GM19395 (cell line): ENCODE results near the gene IQSEC3.

Experiments used
- ATAC-seq: cut with Tn5 transposase; IDR thresholded peaks from one replicate; pipeline ENCODE4 v1.9.1; 2021; ENCODE audit warnings: mild to moderate bottlenecking, moderate library complexity; ENCODE audit not compliant: unreplicated experiment

Gene IQSEC3

GRCh38 chr12:108594-108993, 42.0 kb downstream of the IQSEC3 start:
- no peak for ATAC-seq

DNA sequence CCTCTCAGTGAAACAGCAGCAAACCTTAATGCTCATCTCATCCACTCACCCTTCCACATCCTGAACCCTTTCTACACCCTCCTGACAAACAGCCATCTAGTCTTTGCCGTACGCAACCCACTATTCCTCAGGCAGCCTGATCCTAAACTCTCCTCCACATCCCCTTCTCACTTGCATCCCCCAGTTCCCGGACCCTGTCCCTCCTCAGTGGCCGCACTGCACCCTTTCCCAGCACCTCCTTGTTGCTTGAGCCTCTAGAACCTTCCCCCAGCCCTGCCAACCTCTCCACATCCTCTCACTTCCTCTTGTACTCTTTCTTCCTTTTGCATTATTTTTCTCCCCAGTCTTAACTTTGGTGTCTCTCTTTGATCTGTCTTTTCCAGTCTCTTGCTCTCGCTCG, 42.9 kb downstream of the IQSEC3 start:
- ATAC-seq: no peak

GRCh38 chr12:109872-110271, 43.3 kb downstream of the IQSEC3 start:
- ATAC-seq: no peak

DNA sequence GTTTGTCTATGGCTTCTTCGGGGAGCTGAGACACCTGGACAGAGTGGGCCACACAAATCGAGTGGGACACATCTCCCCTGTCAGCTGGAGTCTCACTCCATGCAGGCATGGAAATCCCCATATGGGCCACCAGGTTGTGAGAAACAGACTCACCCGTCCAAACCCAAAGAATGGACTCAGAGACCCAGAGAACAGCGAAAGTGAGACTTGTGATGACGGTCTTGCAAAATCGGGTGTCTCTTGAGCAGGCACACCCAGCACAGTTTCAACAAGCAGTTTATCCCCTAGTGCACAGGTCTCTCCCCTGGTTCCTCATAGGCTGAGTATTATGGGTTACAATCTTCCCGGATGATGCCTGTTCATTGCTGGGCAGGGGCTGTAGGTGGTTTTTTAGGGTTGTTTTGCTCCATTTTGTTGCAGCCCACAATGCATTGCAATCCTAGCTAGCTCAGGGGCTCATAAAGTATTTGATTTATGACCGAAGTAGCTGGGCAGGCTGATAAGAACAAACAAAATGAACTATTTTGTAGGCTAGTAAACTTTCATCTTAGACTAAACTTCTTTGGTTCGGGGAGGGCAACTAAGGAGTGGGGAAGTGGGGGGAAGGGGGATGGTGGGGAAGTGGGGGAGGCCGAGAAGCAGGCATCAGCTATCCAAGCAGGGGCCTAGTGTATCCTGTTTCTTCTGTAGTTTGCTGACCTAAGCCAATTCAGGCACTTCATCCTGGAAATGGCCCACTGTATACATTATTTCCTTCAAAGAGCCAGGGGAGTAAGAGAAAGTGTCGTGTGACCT, 45.3 kb downstream of the IQSEC3 start:
- no peak for ATAC-seq

GRCh38 chr12:113347-113746, 46.8 kb downstream of the IQSEC3 start:
- no peak for ATAC-seq

DNA sequence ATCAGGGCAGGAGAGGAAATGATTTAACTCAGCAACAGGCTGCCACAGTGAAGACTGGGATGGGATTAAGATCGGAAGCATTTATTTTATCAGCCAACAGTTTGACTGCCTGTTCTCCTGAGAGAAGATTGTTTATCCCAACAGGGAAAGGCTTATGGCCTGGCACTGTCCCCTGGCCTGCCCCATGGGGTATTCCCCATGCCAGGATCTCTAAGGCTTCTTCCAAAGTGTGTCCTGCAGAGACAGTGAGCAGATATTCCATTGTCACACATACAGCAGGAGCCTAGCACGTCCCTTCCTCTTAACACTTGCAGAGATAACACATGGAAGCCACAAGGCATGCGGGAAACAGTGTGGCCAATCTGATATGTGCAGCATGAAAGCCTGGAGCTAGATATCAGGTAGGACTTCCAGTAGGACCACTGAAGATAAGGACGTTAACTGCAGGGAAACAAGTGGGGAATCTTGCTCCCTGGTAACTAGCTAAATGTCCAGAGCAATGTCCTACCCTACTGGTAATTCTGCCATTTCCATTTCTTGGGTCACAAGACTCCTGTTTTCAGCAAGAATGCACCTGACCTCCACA, 48.2 kb downstream of the IQSEC3 start:
- no peak for ATAC-seq

DNA sequence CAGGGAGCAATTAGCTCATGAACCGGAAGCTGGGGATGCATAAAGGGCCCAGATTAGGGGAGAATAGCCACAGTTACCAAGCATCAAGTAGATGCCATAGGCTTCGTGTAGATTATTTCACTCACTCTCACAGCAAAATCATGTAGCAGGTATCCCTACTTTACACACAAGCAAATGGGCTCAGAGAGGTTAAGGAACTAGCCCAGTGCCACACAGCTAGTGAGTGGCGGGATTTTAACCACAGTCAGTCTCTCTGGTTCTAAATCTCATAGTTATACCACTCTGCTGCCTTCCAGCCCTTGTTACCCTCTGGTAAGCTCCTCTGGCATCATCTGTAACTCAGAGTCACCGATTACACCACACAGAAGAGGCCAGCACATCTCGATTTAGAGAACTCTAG, 49.0 kb downstream of the IQSEC3 start:
- no peak for ATAC-seq

GRCh38 chr12:115960-116915, 49.7 kb downstream of the IQSEC3 start:
- ATAC-seq: no peak

DNA sequence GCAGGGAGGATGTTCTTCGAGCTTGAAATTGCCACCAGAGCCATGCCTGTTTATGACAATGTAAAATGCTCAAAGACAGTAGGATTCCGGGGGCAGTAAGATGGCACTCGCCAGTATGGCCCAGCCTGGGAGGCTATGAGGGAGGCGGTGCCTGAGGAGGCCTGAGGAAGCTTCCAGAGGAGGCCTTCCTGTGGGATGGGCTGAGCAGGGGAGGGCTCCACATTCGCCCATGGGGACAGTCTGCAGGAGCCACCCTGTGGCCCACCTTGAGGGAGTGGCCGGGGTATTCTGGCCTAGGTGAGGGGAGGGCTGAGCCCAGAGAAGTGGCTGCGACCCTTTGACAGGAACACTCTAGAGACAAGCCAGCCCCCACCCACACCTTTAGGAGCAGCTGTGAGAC, 50.7 kb downstream of the IQSEC3 start:
- ATAC-seq: no peak

DNA sequence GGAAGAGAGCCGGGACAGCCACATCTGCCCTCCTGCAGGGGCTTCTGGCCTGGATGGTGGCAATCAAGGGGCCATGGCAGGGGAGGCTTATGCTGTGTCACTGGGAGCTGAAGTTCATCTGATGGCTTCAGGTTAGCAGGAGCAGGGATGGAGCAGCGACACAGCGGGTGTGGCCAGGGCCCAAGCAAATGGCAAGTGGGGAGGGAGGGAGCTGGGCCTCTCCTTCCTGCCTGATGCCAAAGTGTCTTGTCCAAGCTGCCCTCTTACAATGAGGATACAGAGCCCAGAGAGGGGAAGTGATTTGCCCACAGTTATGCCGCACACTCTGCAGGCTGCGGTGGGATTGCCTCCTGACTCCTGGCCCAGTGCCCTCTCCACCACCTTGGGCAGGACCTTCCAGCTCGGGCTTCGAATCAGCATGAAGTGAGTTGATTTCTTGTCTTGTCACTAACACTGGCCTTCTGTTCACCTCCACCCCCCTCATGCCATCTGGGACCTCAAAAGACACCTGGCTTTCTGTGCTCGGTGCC, 51.3 kb downstream of the IQSEC3 start:
- ATAC-seq: no peak

GRCh38 chr12:118591-118990, 52.0 kb downstream of the IQSEC3 start:
- no peak for ATAC-seq

DNA sequence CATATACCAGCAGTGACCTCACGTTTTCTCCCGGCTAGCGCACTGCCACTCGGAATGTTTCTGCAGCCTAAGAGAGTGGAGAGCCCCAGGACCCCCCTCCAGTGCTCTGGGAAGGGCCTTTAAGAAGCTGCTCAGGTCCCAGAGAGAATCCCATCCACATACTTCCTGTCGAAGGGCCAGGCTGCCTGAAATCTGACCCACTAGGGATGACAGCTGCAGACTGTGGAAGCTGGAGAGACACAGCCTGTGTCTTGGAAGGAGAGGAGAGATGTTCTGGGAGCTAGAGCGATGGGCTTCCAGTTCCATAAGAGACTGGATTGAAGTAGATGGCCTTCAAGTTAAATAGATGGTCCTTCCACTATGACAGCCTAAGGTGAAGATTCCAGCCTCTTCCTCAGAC, 54.4 kb downstream of the IQSEC3 start:
- ATAC-seq: no peak

DNA sequence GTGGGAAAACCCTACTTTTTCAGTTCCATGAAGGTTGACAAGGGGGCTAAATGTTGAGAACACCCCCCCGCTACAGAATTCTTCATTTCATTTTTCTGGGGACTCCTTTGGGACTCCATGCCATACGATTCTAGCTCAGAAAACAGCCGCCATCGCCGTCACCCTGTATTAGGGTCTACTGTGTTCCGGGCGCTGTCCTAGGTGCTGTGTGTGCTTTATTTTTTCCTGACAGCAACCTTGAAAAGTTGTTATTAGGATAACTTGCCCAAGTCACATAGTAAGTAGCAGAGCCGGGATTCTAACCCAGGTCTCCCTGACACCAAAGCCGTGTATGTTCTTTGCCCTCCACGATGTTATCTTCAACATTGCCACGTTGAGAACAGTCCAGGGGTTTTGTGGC, 55.1 kb downstream of the IQSEC3 start:
- no peak for ATAC-seq

- ATAC-seq: no peak
Measured at GRCh38 chr12:125075-125474, 58.5 kb downstream of the IQSEC3 start.

- no peak for ATAC-seq
Measured at GRCh38 chr12:125566-125965, 59.0 kb downstream of the IQSEC3 start.

GRCh38 chr12:128079-128478, 61.5 kb downstream of the IQSEC3 start:
- ATAC-seq: no peak

DNA sequence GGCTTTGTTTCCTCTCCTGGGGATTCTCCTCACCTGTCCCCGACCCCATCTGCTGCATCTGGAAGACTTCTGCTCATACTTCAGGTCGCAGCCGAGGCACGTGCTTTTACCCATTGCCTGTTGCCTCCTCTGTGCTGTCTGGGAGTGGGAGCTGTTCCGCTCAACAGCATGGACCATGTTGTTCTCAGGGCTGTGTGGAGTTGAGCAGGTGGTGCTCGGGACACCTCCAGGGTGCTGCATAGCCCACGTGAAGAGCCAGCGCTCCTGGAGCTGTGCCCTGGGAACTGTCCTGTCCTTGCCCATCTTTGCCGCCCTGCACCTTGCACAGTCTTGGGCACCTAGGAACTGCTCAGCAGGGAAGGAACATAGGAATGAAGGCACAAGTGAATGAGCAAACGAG, 62.4 kb downstream of the IQSEC3 start:
- no peak for ATAC-seq

DNA sequence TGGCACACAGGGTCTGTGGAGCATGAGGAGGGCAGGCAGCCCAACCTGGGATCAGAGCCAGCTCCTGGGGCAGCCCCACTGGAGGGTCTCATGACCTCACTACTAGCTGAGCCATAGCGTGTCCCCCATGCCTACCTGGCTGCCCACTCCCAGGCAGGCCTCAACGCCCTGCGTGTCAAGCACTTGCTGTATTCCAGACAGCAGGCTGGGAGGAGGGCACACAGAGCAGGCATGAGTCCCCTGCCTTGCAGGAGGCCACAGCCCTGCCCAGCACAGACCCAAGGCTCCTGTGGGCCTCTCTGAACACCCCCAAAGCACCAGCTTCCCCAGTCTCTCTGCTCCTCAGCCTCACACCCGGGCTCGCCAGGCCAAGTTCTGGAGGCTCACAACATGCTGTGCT, 64.0 kb downstream of the IQSEC3 start:
- ATAC-seq: no peak

GRCh38 chr12:131008-131407, 64.4 kb downstream of the IQSEC3 start:
- ATAC-seq: no peak

DNA sequence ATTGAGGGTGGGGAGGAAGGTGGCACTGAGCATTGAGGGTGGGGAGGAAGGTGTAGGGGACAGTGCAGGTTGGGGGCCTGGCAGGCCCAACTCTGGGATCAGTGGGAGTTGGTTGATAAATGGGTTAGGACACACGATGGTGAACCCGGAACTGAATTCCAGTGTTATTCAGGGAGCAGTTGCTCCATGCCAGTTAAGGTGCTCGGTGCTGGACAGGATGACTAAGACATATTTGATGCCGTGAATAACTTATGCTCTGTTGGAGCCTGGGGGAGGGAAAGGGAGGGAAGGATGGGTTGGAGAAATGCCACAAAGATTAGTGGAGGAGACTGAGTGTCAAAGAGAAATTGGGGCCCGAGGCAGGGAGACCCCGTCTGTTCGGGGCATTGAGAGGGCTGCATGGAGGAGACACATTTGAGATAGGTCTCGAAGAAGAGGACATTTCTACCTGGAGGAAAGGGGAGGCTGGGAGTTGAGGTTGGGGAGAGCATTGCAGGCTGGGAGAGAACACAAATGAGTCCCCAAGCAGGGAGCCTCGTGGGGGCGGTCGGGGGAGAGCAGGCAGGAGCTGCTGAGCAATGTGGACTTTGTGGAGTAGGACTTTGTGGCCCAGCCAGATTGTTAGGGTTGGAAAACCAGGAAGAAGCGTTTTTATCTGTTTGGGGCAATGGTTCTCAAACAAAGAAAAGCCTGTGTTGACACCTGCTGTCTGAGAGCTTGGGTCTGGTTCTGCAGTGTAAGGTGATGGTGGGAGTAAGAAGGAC, 65.3 kb downstream of the IQSEC3 start:
- no peak for ATAC-seq
